SK-N-SH (cell line): ENCODE measurements around the gene MAP4K5. TPM values are rescaled to one million over a fixed set of nuclear protein-coding genes. Genes with fewer than 3 reads are reported as not detected.

Experiments used
- CTCF ChIA-PET: fragments of 300-600, 350-600 bp; formaldehyde crosslinking; extraction: SDS; loops from one replicate; lab custom pipeline; 2021; lab: Yijun Ruan, JAX
- POLR2A ChIA-PET: fragments of 350-600 bp; sonication (Branson Sonifier 250); formaldehyde crosslinking; extraction: SDS; loops from one replicate; lab custom pipeline; 2020; ENCODE audit warnings: antibody characterized with exemption, inconsistent platforms; lab: Yijun Ruan, JAX
- DNase-seq: peaks from one replicate; pipeline ENCODE4 v3.0.0; 2012
- H2AFZ ChIP-seq: fragments of 200-600 bp; sonication (generic); 2 replicates; pipeline ENCODE4 v1.8.1; 2016; ENCODE audit warnings: antibody characterized with exemption, mild to moderate bottlenecking, low read depth
- H3F3A ChIP-seq: fragments of 200-600 bp; sonication (generic); replicated peaks from 2 replicates; pipeline ENCODE3; 2016; ENCODE audit warnings: antibody characterized with exemption, mild to moderate bottlenecking; ENCODE audit not compliant: insufficient read depth
- H3K27ac ChIP-seq, 2 experiments: fragments of 200-500 bp in 1 of 2; fragments of 200-600 bp in 1 of 2; sonication (Bioruptor generic) in 1 of 2; sonication (generic), shearing (Covaris generic) in 1 of 2; 2 replicates each; pipeline versions ENCODE4 v1.5.1 to v1.6.1; 2014 to 2016; ENCODE audit warnings: low read depth in 2 of 2, inconsistent platforms in 1 of 2, low read length in 1 of 2, mild to moderate bottlenecking in 1 of 2, mixed read lengths in 1 of 2
- H3K27me3 ChIP-seq: fragments of 200-600 bp; sonication (generic), shearing (Covaris generic); 2 replicates; pipeline ENCODE4 v1.6.1; 2016; ENCODE audit warnings: mixed run types; ENCODE audit not compliant: insufficient read depth
- H3K36me3 ChIP-seq, 2 experiments: fragments of 200-500 bp in 1 of 2; fragments of 200-600 bp in 1 of 2; sonication (Bioruptor generic) in 1 of 2; sonication (generic) in 1 of 2; replicated peaks in 1 of 2; 2 replicates each; pipeline versions ENCODE3 to v1.5.1; 2014 to 2016; ENCODE audit warnings: low read length in 1 of 2, mild to moderate bottlenecking in 1 of 2; ENCODE audit not compliant: insufficient read depth in 2 of 2, control insufficient read depth in 1 of 2
- H3K4me1 ChIP-seq, 2 experiments: fragments of 200-500 bp in 1 of 2; fragments of 200-600 bp in 1 of 2; sonication (Bioruptor generic) in 1 of 2; sonication (generic), shearing (Covaris generic) in 1 of 2; 2 replicates each; pipeline versions ENCODE4 v1.5.1 to v1.6.1; 2014 to 2016; ENCODE audit warnings: low read depth in 1 of 2, low read length in 1 of 2, mixed run types in 1 of 2; ENCODE audit not compliant: insufficient read depth in 2 of 2, control insufficient read depth in 1 of 2
- H3K4me2 ChIP-seq: fragments of 200-600 bp; sonication (generic), shearing (Covaris generic); 2 replicates; pipeline ENCODE4 v1.6.1; 2017; ENCODE audit warnings: mixed run types
- H3K4me3 ChIP-seq, 2 experiments: fragments of 200-500 bp in 1 of 2; fragments of 200-600 bp in 1 of 2; sonication (Bioruptor generic) in 1 of 2; sonication (generic), shearing (Covaris generic) in 1 of 2; 2 replicates each; pipeline versions ENCODE4 v1.5.1 to v1.8.1; 2014 to 2016; ENCODE audit warnings: low read depth in 2 of 2, inconsistent platforms in 1 of 2, low read length in 1 of 2, mild to moderate bottlenecking in 1 of 2, mixed read lengths in 1 of 2, moderate library complexity in 1 of 2
- H3K79me2 ChIP-seq: fragments of 200-600 bp; sonication (generic); 2 replicates; pipeline ENCODE4 v1.8.1; 2017; ENCODE audit warnings: mild to moderate bottlenecking; ENCODE audit not compliant: insufficient read depth
- H3K9ac ChIP-seq: fragments of 200-600 bp; sonication (generic); 2 replicates; pipeline ENCODE4 v1.6.1; 2017; ENCODE audit warnings: mixed run types
- H3K9me2 ChIP-seq: fragments of 200-600 bp; sonication (generic); 2 replicates; pipeline ENCODE4 v1.6.1; 2017; ENCODE audit warnings: mixed run types
- H3K9me3 ChIP-seq: fragments of 200-600 bp; sonication (generic); 2 replicates; pipeline ENCODE4 v1.6.1; 2017; ENCODE audit warnings: mixed run types, mild to moderate bottlenecking, moderate library complexity
- H4K20me1 ChIP-seq: fragments of 200-600 bp; sonication (generic); 2 replicates; pipeline ENCODE4 v1.6.1; 2017; ENCODE audit warnings: mild to moderate bottlenecking, mixed run types; ENCODE audit not compliant: insufficient read depth
- CHD2 ChIP-seq: fragments of 150-350 bp; IDR thresholded peaks from 2 replicates; pipeline ENCODE4 v1.6.1; 2018; ENCODE audit warnings: low read length; ENCODE audit not compliant: partially characterized antibody
- ELF1 ChIP-seq: IDR thresholded peaks from 2 replicates; pipeline ENCODE4 v1.4.0; 2012
- EP300 ChIP-seq, 2 experiments: IDR thresholded peaks; 2 replicates each; pipeline versions ENCODE4 v1.4.0 to v1.6.1; 2012; ENCODE audit warnings: borderline replicate concordance in 1 of 2, low read depth in 1 of 2, low read length in 1 of 2
- EZH2phosphoT487 ChIP-seq: fragments of 200-600 bp; sonication (generic); IDR thresholded peaks from 2 replicates; pipeline ENCODE4 v1.6.1; 2017; ENCODE audit warnings: low read depth, mixed run types, mild to moderate bottlenecking, antibody characterized with exemption, moderate library complexity, borderline replicate concordance
- IRF3 ChIP-seq: fragments of 150-350 bp; IDR thresholded peaks from 2 replicates; pipeline ENCODE4 v1.6.1; 2016; ENCODE audit warnings: mild to moderate bottlenecking, low read depth, low read length
- JUND ChIP-seq: IDR thresholded peaks from 2 replicates; pipeline ENCODE4 v1.4.0; 2012
- NRF1 ChIP-seq: IDR thresholded peaks from 2 replicates; pipeline ENCODE4 v1.6.1; 2012; ENCODE audit warnings: low read depth, mild to moderate bottlenecking, low read length
- POLR2AphosphoS5 ChIP-seq: IDR thresholded peaks from 2 replicates; pipeline ENCODE4 v1.6.1; 2012; ENCODE audit warnings: low read depth, low read length
- RAD21 ChIP-seq: IDR thresholded peaks from 2 replicates; pipeline ENCODE4 v1.6.1; 2012; ENCODE audit warnings: mild to moderate bottlenecking, low read length
- RXRA ChIP-seq: IDR thresholded peaks from 2 replicates; pipeline ENCODE4 v1.4.0; 2012; ENCODE audit warnings: low read depth, mild to moderate bottlenecking, borderline replicate concordance
- SIN3A ChIP-seq: IDR thresholded peaks from 2 replicates; pipeline ENCODE4 v1.6.1; 2012; ENCODE audit warnings: low read depth, mild to moderate bottlenecking, low read length, moderate library complexity, borderline replicate concordance
- SMC3 ChIP-seq: IDR thresholded peaks from 2 replicates; pipeline ENCODE4 v1.6.1; 2012; ENCODE audit warnings: low read depth, low read length, improper control_type of control experiment
- USF1 ChIP-seq: IDR thresholded peaks from 2 replicates; pipeline ENCODE4 v1.4.0; 2012; ENCODE audit warnings: low read depth, borderline replicate concordance
- USF2 ChIP-seq: fragments of 150-350 bp; IDR thresholded peaks from 2 replicates; pipeline ENCODE4 v1.6.1; 2017; ENCODE audit warnings: antibody characterized with exemption, low read length, low read depth, borderline replicate concordance
- YY1 ChIP-seq: IDR thresholded peaks from 2 replicates; pipeline ENCODE4 v1.4.0; 2012; ENCODE audit warnings: low read depth, mild to moderate bottlenecking
- ZBTB33 ChIP-seq: IDR thresholded peaks from 2 replicates; pipeline ENCODE4 v1.4.0; 2012; ENCODE audit warnings: low read depth, borderline replicate concordance
- WGBS: methylation state at CpG from one replicate; pipeline ENCODE4 v1.1.6; 2017; ENCODE audit warnings: low lambda C conversion rate; 5-methylcytosine and 5-hydroxymethylcytosine counted together
- polyA plus RNA-seq, 3 experiments: library from polyadenylated mRNA; depleted of rRNA; stranded (reverse); fragments of >200 nt; gene quantifications; 2 replicates each; pipeline ENCODE4 v1.2.3, GENCODE V29; 2012

The MAP4K5 gene
- polyA plus RNA-seq, 1 of the 3 experiments (the other 2 are of a cell fraction): 31.8 TPM

GRCh38 chr14:50398189-50398580 is 134.2 kb downstream of the MAP4K5 start:
- Histone ChIP-seq H4K20me1 (no peaks in the 10 kb centered on the region), H3K9me3 (no peaks in the 10 kb centered on the region), H3F3A (peaks cover 27% of the 10 kb centered on the region), H3K9ac (no peak overlapping the region), H3K4me3 (no peak overlapping the region), H3K4me1 (peaks cover 2 to 9% of the 10 kb centered on the region in 2 experiments; a peak in 3 of 4 replicates), H3K4me2 (no peak overlapping the region), H2AFZ (peak overlapping the region; percentile 85; the same call in 1 of the 2 replicates), H3K9me2 (no peaks in the 10 kb centered on the region), H3K36me3 (peaks cover 0 to 3% of the 10 kb centered on the region in 2 experiments), H3K79me2 (no peaks in the 10 kb centered on the region), H3K27ac (no peak overlapping the region), H3K27me3 (no peaks in the 10 kb centered on the region)
- DNase-seq: no peak
- CTCF ChIA-PET: interaction anchor here (0.5 to 1.0 kb wide), 2 partner anchors 24 to 80 kb away, joined by 3 to 4 read pairs; no protein-coding TSS in a partner anchor
- no peak for TF ChIP-seq ELF1
- TF ChIP-seq EP300 (IDR thresholded peaks at IDR 0.05; ENCODE audit: borderline replicate concordance in 1 of 2, low read depth in 1 of 2, low read length in 1 of 2): no peak
- no peak for TF ChIP-seq YY1
- TF ChIP-seq SMC3: no peak
- TF ChIP-seq JUND: no peak
- TF ChIP-seq USF1: no peak
- TF ChIP-seq IRF3: no peak
- no peak for TF ChIP-seq ZBTB33
- TF ChIP-seq SIN3A: no peak
- no peak for TF ChIP-seq NRF1
- TF ChIP-seq CHD2: no peak
- no peak for TF ChIP-seq RAD21
- no peak for TF ChIP-seq USF2
- no peak for TF ChIP-seq EZH2phosphoT487
- no peak for TF ChIP-seq POLR2AphosphoS5
- TF ChIP-seq RXRA: no peak
- POLR2A ChIA-PET: no interaction called here
- 96% methylated on average over 2 of the region's 2 CpGs for WGBS
